DOHH2 (cell line): ENCODE results near the gene RASGEF1C.

Source experiments
- H3F3A ChIP-seq: fragments of 200-600 bp; sonication (generic), shearing (Covaris generic); 2 replicates; pipeline ENCODE4 v1.6.0; 2016; ENCODE audit warnings: antibody characterized with exemption, mild to moderate bottlenecking; ENCODE audit not compliant: control insufficient read depth, insufficient read depth
- H3K27ac ChIP-seq: fragments of 200-600 bp; sonication (generic); 2 replicates; pipeline ENCODE4 v1.5.1; 2014; ENCODE audit warnings: low read depth, mild to moderate bottlenecking, low read length, moderate library complexity
- H3K27me3 ChIP-seq: fragments of 200-600 bp; sonication (generic); 2 replicates; pipeline ENCODE4 v1.6.1; 2014; ENCODE audit warnings: mild to moderate bottlenecking, low read length, mixed read lengths; ENCODE audit not compliant: control insufficient read depth
- H3K36me3 ChIP-seq: fragments of 200-600 bp; sonication (generic); 2 replicates; pipeline ENCODE4 v1.6.1; 2014; ENCODE audit warnings: mild to moderate bottlenecking, low read length, moderate library complexity, mixed read lengths; ENCODE audit not compliant: control insufficient read depth
- H3K4me1 ChIP-seq: fragments of 200-600 bp; sonication (generic); 2 replicates; pipeline ENCODE4 v1.6.1; 2014; ENCODE audit warnings: mild to moderate bottlenecking, low read length, mixed read lengths; ENCODE audit not compliant: control insufficient read depth
- H3K4me2 ChIP-seq: fragments of 200-600 bp; sonication (generic); 2 replicates; pipeline ENCODE4 v1.6.0; 2014; ENCODE audit warnings: mild to moderate bottlenecking, low read length, moderate library complexity
- H3K4me3 ChIP-seq: fragments of 200-600 bp; sonication (generic); 2 replicates; pipeline ENCODE4 v1.5.1; 2014; ENCODE audit warnings: mild to moderate bottlenecking, low read length, mixed read lengths
- H3K79me2 ChIP-seq: fragments of 200-600 bp; sonication (generic); 2 replicates; pipeline ENCODE4 v1.6.1; 2014; ENCODE audit warnings: mild to moderate bottlenecking, low read length, mixed read lengths; ENCODE audit not compliant: control insufficient read depth
- H3K9me2 ChIP-seq: fragments of 200-600 bp; sonication (generic); replicated peaks from 2 replicates; pipeline ENCODE4 v1.6.1; 2014; ENCODE audit warnings: mild to moderate bottlenecking, low read length, mixed read lengths; ENCODE audit not compliant: control insufficient read depth
- H3K9me3 ChIP-seq: fragments of 200-600 bp; sonication (generic); 2 replicates; pipeline ENCODE4 v1.6.1; 2014; ENCODE audit warnings: antibody characterized with exemption, low read length, mixed read lengths; ENCODE audit not compliant: control insufficient read depth, insufficient read depth
- H4K20me1 ChIP-seq: fragments of 200-600 bp; sonication (generic); 2 replicates; pipeline ENCODE4 v1.6.0; 2014; ENCODE audit warnings: low read depth, mild to moderate bottlenecking, antibody characterized with exemption, low read length, moderate library complexity; ENCODE audit not compliant: control insufficient read depth, insufficient read depth
- CTCF ChIP-seq: fragments of 200-600 bp; sonication (generic); IDR thresholded peaks from one replicate; pipeline ENCODE4 v1.5.1; 2014; ENCODE audit warnings: antibody characterized with exemption, mild to moderate bottlenecking, low read depth, low read length; ENCODE audit not compliant: poor library complexity, severe bottlenecking
- EZH2phosphoT487 ChIP-seq: fragments of 200-600 bp; sonication (generic); IDR thresholded peaks from 2 replicates; pipeline ENCODE4 v1.6.1; 2017; ENCODE audit warnings: borderline replicate concordance, mild to moderate bottlenecking, antibody characterized with exemption, low read length, moderate library complexity, mixed read lengths

The RASGEF1C gene

GRCh38 chr5:180133971-180134508 is 75.0 kb downstream of the RASGEF1C start:
- Histone ChIP-seq H3K36me3 (no peaks in the 10 kb centered on the region), H3K4me2 (no peak overlapping the region), H3F3A (no peaks in the 10 kb centered on the region), H3K4me3 (no peak overlapping the region), H3K9me3 (no peaks in the 10 kb centered on the region), H3K4me1 (no peaks in the 10 kb centered on the region), H3K9me2 (no peaks in the 10 kb centered on the region), H3K27ac (no peak overlapping the region), H3K27me3 (no peaks in the 10 kb centered on the region), H3K79me2 (no peaks in the 10 kb centered on the region), H4K20me1 (no peaks in the 10 kb centered on the region)
- TF ChIP-seq EZH2phosphoT487 = no peak

GRCh38 chr5:180133551-180133950 is 75.5 kb downstream of the RASGEF1C start:
- Histone ChIP-seq H3K27ac (no peak overlapping the region), H3K9me3 (no peaks in the 10 kb centered on the region), H3K27me3 (no peaks in the 10 kb centered on the region), H3K36me3 (no peaks in the 10 kb centered on the region), H3K4me2 (no peak overlapping the region), H3F3A (no peaks in the 10 kb centered on the region), H3K9me2 (no peaks in the 10 kb centered on the region), H4K20me1 (no peaks in the 10 kb centered on the region), H3K79me2 (no peaks in the 10 kb centered on the region), H3K4me3 (no peak overlapping the region), H3K4me1 (no peaks in the 10 kb centered on the region)
- TF ChIP-seq EZH2phosphoT487 = no peak
- TF ChIP-seq CTCF = no peak

GRCh38 chr5:180133060-180133459 is 76.0 kb downstream of the RASGEF1C start:
- TF ChIP-seq EZH2phosphoT487 (no peak), CTCF (no peak)
- Histone ChIP-seq H3K27me3 (no peaks in the 10 kb centered on the region), H3K9me3 (no peaks in the 10 kb centered on the region), H3K9me2 (no peaks in the 10 kb centered on the region), H3K4me2 (no peak overlapping the region), H3K4me1 (no peaks in the 10 kb centered on the region), H3F3A (no peaks in the 10 kb centered on the region), H3K36me3 (no peaks in the 10 kb centered on the region), H3K4me3 (no peak overlapping the region), H4K20me1 (no peaks in the 10 kb centered on the region), H3K79me2 (no peaks in the 10 kb centered on the region), H3K27ac (no peak overlapping the region)

- no peaks in the 10 kb centered on the region for H3K27me3 ChIP-seq
These were observed 77.9 kb downstream of the RASGEF1C start for GRCh38 chr5:180130876-180131740.

More at GRCh38 chr5:180130876-180131740, 77.9 kb downstream of the RASGEF1C start:
- no peak for TF ChIP-seq EZH2phosphoT487
- no peak for TF ChIP-seq CTCF
- Histone ChIP-seq H3K9me3 (no peaks in the 10 kb centered on the region), H3K4me1 (no peaks in the 10 kb centered on the region), H3K36me3 (no peaks in the 10 kb centered on the region), H3K79me2 (no peaks in the 10 kb centered on the region), H3K9me2 (no peaks in the 10 kb centered on the region), H3K27ac (no peak overlapping the region), H4K20me1 (no peaks in the 10 kb centered on the region), H3K4me2 (no peak overlapping the region), H3K4me3 (no peak overlapping the region), H3F3A (no peaks in the 10 kb centered on the region)
